ENCODE measurements around the gene UNC5B.

UNC5B gene

GRCh38 chr10:71245420-71246325 lies 33.3 kb downstream of the UNC5B start:
- DNase-seq, result no peak
- intact Hi-C loops (cut with DNase I), result no loop called here

GRCh38 chr10:71246591-71247413 lies 34.4 kb downstream of the UNC5B start:
- intact Hi-C loops (cut with DNase I), result no loop called here
- no peak for DNase-seq

GRCh38 chr10:71247414-71247705 lies 35.0 kb downstream of the UNC5B start:
- intact Hi-C loops (cut with DNase I), result no loop called here

GRCh38 chr10:71247804-71248203 lies 35.4 kb downstream of the UNC5B start:
- intact Hi-C loops (cut with DNase I), result no loop called here
- DNase-seq, result no peak

More at GRCh38 chr10:71247414-71247705, 35.0 kb downstream of the UNC5B start:
- no peak for DNase-seq

- intact Hi-C loops (cut with DNase I), result no loop called here
- no peak for DNase-seq
Observed at GRCh38 chr10:71248210-71248609, 35.8 kb downstream of the UNC5B start.

GRCh38 chr10:71249996-71250395 lies 37.6 kb downstream of the UNC5B start:
- intact Hi-C loops (cut with DNase I), result no loop called here
- DNase-seq, result no peak

- intact Hi-C loops (cut with DNase I), result no loop called here
- DNase-seq, result no peak
Observed at GRCh38 chr10:71250405-71250804, 38.0 kb downstream of the UNC5B start.

GRCh38 chr10:71250842-71251241 lies 38.5 kb downstream of the UNC5B start:
- no peak for DNase-seq
- intact Hi-C loops (cut with DNase I), result no loop called here

- no peak for DNase-seq
- intact Hi-C loops (cut with DNase I), result no loop called here
Observed at GRCh38 chr10:71251319-71251718, 38.9 kb downstream of the UNC5B start.

- intact Hi-C loops (cut with DNase I), result no loop called here
- DNase-seq, result no peak
Observed at GRCh38 chr10:71252220-71252619, 39.9 kb downstream of the UNC5B start.

GRCh38 chr10:71253981-71254818 lies 41.8 kb downstream of the UNC5B start:
- no peak for DNase-seq
- intact Hi-C loops (cut with DNase I), result no loop called here

- DNase-seq, result no peak
- intact Hi-C loops (cut with DNase I), result no loop called here
Observed at GRCh38 chr10:71254834-71255549, 42.6 kb downstream of the UNC5B start.

GRCh38 chr10:71255550-71255807 lies 43.1 kb downstream of the UNC5B start:
- DNase-seq, result no peak
- intact Hi-C loops (cut with DNase I), result no loop called here

GRCh38 chr10:71255808-71256660 lies 43.7 kb downstream of the UNC5B start:
- peak in 14 of 42 donors; percentile 30 to 83 (median 48) for DNase-seq
- intact Hi-C loops (cut with DNase I), result loop anchor here (2.0 kb wide), 1 partner anchor 23 kb away; no protein-coding TSS in a partner anchor

- intact Hi-C loops (cut with DNase I), result loop anchor here (2.0 kb wide), 1 partner anchor 24 kb away; no protein-coding TSS in a partner anchor
- no peak for DNase-seq
Observed at GRCh38 chr10:71256661-71257318, 44.4 kb downstream of the UNC5B start.

- intact Hi-C loops (cut with DNase I), result loop anchor here (2.0 kb wide), 1 partner anchor 25 kb away; no protein-coding TSS in a partner anchor
- no peak for DNase-seq
Observed at GRCh38 chr10:71257319-71257997, 45.1 kb downstream of the UNC5B start.

GRCh38 chr10:71258046-71258445 lies 45.7 kb downstream of the UNC5B start:
- intact Hi-C loops (cut with DNase I), result no loop called here
- no peak for DNase-seq
